Measurements from ENCODE around the gene MARK1. TPM values are rescaled to one million over a fixed set of nuclear protein-coding genes. Genes with fewer than 3 reads are reported as not detected.

Gene MARK1
- total and polyA plus RNA-seq, 9 of the 15 experiments (the other 6 are each of a cell fraction or from before 2014, with no cell fraction given): not detected

GRCh38 chr1:220631238-220631815, 103.4 kb downstream of the MARK1 start:
- ChIA-PET POLR2A (interaction anchor here (1.1 kb wide), 1 partner anchor 18 kb away, joined by 3 read pairs; no protein-coding TSS in a partner anchor), CTCF (ENCODE audit: low intra/inter-chr PET ratio) (no interaction called here)
- DNase-seq (ENCODE audit: extremely low read depth in 1 of 4, low spot score in 3 of 4) (no peak), FAIRE-seq (no peak), ATAC-seq (no peak)
- H3K9me3 ChIP-seq (replicated peaks; ENCODE audit: control insufficient read depth, insufficient read depth, low read depth, low read length): no peaks in the 10 kb centered on the region
- no peak overlapping the region for H2AFZ ChIP-seq (ENCODE audit: low read depth, low read length)
- H3K4me3 ChIP-seq: no peak overlapping the region
- no peaks in the 10 kb centered on the region for H3K79me2 ChIP-seq (ENCODE audit: control insufficient read depth, insufficient read depth, low read length)
- intact Hi-C loops (cut with micrococcal nuclease): no loop called here
- H3K4me2 ChIP-seq (ENCODE audit: insufficient read depth, low read length): no peak overlapping the region
- H3K27me3 ChIP-seq (ENCODE audit: control insufficient read depth in 2 of 2, insufficient read depth in 2 of 2, low read length in 2 of 2): no peaks in the 10 kb centered on the region
- no TSS peak for BruUV-seq (replicated peaks)
- WGBS (ENCODE audit: insufficient coverage, low coverage, missing lambda C conversion rate): under 1% methylated on average over 4 of the region's 4 CpGs
- no peak overlapping the region for H3K27ac ChIP-seq (ENCODE audit: extremely low read depth, low read depth, low read length)
- no peaks in the 10 kb centered on the region for H3K9me1 ChIP-seq (ENCODE audit: control insufficient read depth, insufficient read depth, low read length)
- in situ Hi-C loops (cut with MboI): no loop called here
- no peaks in the 10 kb centered on the region for H3K4me1 ChIP-seq (replicated peaks in 1 of 2; ENCODE audit: control insufficient read depth in 2 of 2, insufficient read depth in 2 of 2, low read length in 2 of 2)
- H3K36me3 ChIP-seq (ENCODE audit: control insufficient read depth, insufficient read depth, low read length): no peaks in the 10 kb centered on the region
- no peaks in the 10 kb centered on the region for H4K20me1 ChIP-seq (replicated peaks; ENCODE audit: control insufficient read depth, insufficient read depth, low read length)
- no peak overlapping the region for H3K9ac ChIP-seq (ENCODE audit: insufficient read depth in 1 of 2, low read depth in 2 of 2, low read length in 2 of 2)
- no peak for TF ChIP-seq FOXO4 (CRISPR knock-in tag; IDR thresholded peaks at IDR 0.05)
- no peak for TF ChIP-seq HNRNPL (IDR thresholded peaks at IDR 0.05; ENCODE audit: low read depth, low read length)
- no peak for TF ChIP-seq IFI16 (CRISPR knock-in tag; IDR thresholded peaks at IDR 0.05)
- no peak for TF ChIP-seq FOXP1 (CRISPR knock-in tag; IDR thresholded peaks at IDR 0.05)
- TF ChIP-seq MTA1 (IDR thresholded peaks at IDR 0.05; ENCODE audit: borderline replicate concordance): no peak
- TF ChIP-seq KLF10 (CRISPR knock-in tag; IDR thresholded peaks at IDR 0.05): no peak
- no peak for TF ChIP-seq ZEB2 (IDR thresholded peaks at IDR 0.05)
- no peak for TF ChIP-seq YY1 (IDR thresholded peaks at IDR 0.05; ENCODE audit: borderline replicate concordance in 1 of 3, control insufficient read depth in 1 of 3, extremely low read depth in 1 of 3, insufficient read depth in 3 of 3, insufficient read length in 1 of 3, insufficient replicate concordance in 2 of 3, low read depth in 1 of 3, low read length in 2 of 3)
- no peak for TF ChIP-seq ZZZ3 (IDR thresholded peaks at IDR 0.05)
- no peak for TF ChIP-seq ZNF668 (CRISPR knock-in tag; IDR thresholded peaks at IDR 0.05)
- TF ChIP-seq CCAR2 (IDR thresholded peaks at IDR 0.05; ENCODE audit: low read depth, low read length): no peak
- no peak for TF ChIP-seq ZNF354B (CRISPR knock-in tag; IDR thresholded peaks at IDR 0.05)
- no peak for TF ChIP-seq ZNF124 (CRISPR knock-in tag; IDR thresholded peaks at IDR 0.05)
- TF ChIP-seq, protein P1, sequence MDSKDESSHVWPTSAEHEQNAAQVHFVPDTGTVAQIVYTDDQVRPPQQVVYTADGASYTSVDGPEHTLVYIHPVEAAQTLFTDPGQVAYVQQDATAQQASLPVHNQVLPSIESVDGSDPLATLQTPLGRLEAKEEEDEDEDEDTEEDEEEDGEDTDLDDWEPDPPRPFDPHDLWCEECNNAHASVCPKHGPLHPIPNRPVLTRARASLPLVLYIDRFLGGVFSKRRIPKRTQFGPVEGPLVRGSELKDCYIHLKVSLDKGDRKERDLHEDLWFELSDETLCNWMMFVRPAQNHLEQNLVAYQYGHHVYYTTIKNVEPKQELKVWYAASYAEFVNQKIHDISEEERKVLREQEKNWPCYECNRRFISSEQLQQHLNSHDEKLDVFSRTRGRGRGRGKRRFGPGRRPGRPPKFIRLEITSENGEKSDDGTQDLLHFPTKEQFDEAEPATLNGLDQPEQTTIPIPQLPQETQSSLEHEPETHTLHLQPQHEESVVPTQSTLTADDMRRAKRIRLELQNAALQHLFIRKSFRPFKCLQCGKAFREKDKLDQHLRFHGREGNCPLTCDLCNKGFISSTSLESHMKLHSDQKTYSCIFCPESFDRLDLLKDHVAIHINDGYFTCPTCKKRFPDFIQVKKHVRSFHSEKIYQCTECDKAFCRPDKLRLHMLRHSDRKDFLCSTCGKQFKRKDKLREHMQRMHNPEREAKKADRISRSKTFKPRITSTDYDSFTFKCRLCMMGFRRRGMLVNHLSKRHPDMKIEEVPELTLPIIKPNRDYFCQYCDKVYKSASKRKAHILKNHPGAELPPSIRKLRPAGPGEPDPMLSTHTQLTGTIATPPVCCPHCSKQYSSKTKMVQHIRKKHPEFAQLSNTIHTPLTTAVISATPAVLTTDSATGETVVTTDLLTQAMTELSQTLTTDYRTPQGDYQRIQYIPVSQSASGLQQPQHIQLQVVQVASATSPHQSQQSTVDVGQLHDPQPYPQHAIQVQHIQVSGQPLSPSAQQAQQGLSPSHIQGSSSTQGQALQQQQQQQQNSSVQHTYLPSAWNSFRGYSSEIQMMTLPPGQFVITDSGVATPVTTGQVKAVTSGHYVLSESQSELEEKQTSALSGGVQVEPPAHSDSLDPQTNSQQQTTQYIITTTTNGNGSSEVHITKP (IDR thresholded peaks at IDR 0.05; ENCODE audit: partially characterized antibody): no peak
- TF ChIP-seq PTRF (tag; IDR thresholded peaks at IDR 0.05): no peak
- TF ChIP-seq TEAD4 (IDR thresholded peaks at IDR 0.05; ENCODE audit: low read length): no peak
- no peak for TF ChIP-seq TEAD4 (CRISPR knock-in tag; IDR thresholded peaks at IDR 0.05; ENCODE audit: borderline replicate concordance)
- TF ChIP-seq E2F1 (CRISPR knock-in tag; IDR thresholded peaks at IDR 0.05): no peak

Data from K562 (cell line).